ENCODE results near the gene TMF1.

- TF ChIP-seq EZH2 (IDR thresholded peaks at IDR 0.05), result no peak
- no peak for TF ChIP-seq POLR2AphosphoS5 (IDR thresholded peaks at IDR 0.05; ENCODE audit: borderline replicate concordance, low read depth, low read length)
- no peak for TF ChIP-seq FOXP2 (optimal IDR thresholded peaks at IDR 0.05; ENCODE audit: control extremely low read depth, extremely low read length, insufficient read depth)
Measured at GRCh38 chr3:69044608-69045007, 7.5 kb downstream of the TMF1 start.

Measured in SK-N-MC (cell line).